Measurements from ENCODE around the gene TMEM86A.
"Not testable (repeated sequence)": the region's sequence is repeated elsewhere in the genome, so short reads cannot be mapped to it uniquely, and the experiment has no call there.

Gene TMEM86A

DNA sequence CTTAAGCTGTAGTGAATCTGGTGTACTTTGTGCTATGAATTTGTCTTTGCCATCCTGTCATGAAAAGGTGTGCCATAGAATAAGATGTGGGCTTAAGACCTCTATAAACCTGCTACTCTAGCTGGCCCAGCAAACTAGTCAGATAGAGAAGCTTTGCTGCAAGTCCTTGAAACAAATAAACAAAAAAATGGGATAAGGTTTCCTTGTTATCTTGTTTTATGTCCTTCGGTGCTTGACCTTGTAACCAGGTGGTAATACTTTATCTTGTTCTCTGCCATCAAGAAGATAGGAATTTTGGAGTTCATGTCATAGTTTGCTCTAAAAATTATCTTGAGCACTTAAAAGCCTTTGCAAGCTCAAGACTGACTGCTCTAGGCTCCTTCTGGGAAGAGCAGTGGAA is 14.3 kb upstream of the TMEM86A start:
- TF ChIP-seq POLR2A (IDR thresholded peaks at IDR 0.05; ENCODE audit: low read length), result no peak
- TF ChIP-seq GATA1 (IDR thresholded peaks at IDR 0.05; ENCODE audit: low read depth, low read length), result no peak
- no peak for DNase-seq

DNA sequence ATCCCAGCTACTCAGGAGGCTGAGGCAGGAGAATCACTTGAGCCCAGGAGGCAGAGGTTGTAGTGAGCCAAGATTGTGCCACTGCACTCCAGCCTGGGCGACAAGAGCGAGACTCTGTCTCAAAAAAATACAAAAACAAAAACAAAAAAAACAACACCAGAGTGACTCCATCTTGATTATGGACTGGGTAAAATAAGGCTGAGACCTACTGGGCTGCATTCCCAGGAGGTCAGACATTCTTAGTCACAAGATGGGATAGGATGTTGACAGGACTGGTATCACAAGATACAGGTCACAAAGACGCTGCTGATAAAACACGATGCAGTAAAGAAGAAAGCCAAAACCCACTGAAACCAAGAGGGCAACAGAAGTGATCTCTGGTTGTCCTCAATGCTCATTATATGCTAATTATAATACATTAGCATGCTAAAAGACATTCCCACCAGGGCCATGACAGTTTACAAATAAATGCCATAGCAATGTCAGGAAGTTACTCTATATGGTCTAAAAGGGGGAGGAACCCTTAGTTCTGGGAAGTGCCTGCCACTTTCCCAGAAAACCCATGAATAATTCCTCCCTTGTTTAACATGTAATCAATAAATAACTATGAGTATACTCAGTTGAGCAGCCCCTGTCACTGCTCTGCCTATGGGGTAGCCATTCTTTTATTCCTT is 7.0 kb upstream of the TMEM86A start:
- DNase-seq, result not testable (repeated sequence)

DNA sequence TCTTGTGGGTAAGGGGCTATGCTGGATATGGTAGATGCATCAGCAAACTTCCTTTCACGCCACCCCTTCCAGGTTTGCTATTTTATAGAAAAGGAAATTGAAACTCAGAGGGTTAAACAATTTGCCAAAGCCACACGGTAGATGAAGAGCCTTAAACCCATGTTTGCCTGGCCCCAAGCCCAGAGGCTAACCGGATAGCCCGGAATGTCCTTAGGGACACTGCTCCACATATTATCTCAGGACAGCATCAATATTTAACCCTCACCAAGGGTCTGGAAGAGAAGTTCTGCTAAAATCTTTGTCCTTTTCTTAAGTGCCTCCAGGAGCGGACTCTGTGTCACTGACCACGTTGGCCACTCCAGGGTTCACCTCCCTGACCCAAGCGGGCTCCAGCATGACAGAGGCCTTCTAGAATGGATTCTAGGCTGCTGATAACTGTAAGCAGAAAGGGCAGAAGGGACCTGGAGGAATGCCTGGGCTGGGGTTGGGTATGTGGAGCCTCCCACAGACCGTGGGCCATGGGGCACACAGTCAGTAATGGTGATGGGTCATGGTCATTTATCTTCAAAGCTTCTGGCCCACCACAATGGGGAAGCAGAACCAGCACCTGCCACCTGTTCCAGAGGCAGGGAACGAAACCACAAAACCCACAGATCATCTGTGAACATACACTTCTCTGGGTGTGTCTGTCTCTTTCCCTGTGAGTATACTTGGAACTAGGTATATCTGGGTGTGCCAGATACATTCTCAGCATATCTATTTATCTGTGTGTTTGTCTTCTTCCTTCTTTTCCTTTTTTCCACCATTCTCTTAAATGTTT is 5.4 kb upstream of the TMEM86A start:
- TF ChIP-seq POLR2A (IDR thresholded peaks at IDR 0.05; ENCODE audit: low read length), result no peak
- TF ChIP-seq GATA1 (IDR thresholded peaks at IDR 0.05; ENCODE audit: low read depth, low read length), result no peak
- no peak for DNase-seq

DNA sequence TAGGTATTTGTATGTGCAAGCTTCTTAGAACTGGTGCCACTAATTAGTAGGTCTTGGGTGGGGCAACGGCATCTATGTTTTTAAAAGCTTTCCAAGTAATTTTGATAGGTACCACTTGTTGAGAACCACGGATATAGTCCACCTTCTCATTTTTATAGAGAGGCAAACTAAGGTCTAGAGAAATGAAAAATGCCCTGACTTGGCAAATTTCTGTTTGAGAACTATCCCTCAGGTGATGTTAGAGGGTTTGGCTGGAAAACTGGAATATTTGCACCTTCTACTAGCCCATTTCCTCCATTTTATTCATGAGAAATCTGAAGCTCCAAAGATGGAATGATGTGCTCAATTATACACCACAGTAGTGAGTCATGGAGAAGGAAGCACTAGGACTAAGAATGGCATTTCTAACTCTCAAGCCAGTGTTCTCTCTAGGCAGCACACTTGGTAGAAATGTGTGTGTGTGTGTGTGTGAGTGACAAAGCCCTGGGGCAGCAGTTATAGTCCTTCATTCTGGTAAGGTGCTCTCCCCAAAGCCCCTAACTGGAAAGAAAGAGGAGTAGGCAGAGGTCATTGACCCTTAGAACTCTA is 1.8 kb upstream of the TMEM86A start:
- no peak for TF ChIP-seq GATA1 (IDR thresholded peaks at IDR 0.05; ENCODE audit: low read depth, low read length)
- TF ChIP-seq POLR2A (IDR thresholded peaks at IDR 0.05; ENCODE audit: low read length), result no peak
- DNase-seq, result no peak

DNA sequence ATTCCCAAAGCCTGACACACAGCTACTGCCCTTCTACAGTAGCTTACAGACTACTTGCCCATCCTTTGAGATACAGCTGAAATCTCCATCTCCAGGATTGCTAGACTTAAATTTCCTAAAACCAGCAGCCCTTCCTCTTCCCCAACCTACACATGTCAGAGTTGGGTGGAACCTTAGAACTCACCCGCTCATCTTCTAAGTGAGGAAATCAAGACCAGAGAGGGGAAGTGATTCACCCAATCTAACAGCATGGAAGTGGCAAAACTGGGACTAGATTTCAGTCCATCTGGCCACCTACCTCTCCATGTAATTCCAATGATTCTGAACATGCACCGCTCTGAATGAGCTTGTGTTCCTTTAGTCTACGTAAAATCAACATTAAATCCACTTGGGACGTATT is 1.0 kb upstream of the TMEM86A start:
- no peak for TF ChIP-seq POLR2A (IDR thresholded peaks at IDR 0.05; ENCODE audit: low read length)

DNA sequence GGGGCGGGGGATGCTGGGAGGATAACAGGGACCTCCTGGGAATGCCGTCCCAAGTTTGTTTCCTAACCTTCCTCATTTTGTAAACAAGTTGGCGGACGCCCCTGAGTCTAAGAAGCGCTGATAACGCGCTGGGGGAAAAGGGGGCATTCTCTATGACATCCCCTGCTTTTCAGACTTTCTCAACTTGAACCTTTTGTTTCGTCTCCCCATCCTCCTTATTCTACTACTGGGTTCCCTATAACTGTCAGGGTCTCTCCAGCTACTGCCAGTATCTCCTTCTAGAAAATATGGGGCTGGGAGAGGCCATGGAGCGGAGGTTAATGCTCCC is 654 bp downstream of the TMEM86A start:
- TF ChIP-seq GATA1 (IDR thresholded peaks at IDR 0.05; ENCODE audit: low read depth, low read length) (no peak), POLR2A (IDR thresholded peaks at IDR 0.05; ENCODE audit: low read length) (no peak)
- no peak for DNase-seq

More for the DNA sequence above, 1.0 kb upstream of the TMEM86A start:
- no peak for DNase-seq

DNA sequence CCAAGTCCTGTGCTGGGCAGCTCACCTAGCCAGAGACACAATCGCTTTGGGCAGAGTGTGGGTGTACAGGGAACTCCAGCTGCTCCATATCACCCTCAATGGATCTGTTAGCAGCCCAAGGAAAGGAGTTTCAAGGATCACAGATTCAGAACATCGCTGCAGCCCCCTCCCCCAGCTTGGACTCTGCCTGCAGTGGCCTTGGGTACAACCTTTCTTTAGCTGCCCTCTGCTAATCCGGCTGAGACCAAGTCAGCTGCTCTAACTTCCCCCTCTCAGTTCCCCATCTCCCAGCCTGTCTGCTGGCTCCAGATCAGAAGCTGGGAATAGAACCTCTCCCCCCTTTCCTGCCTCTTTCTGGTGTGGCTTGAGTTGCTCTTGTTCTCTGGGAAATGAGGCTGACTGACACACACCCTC is 1.3 kb downstream of the TMEM86A start:
- DNase-seq, result no peak
- TF ChIP-seq GATA1 (IDR thresholded peaks at IDR 0.05; ENCODE audit: low read depth, low read length), result no peak
- no peak for TF ChIP-seq POLR2A (IDR thresholded peaks at IDR 0.05; ENCODE audit: low read length)

DNA sequence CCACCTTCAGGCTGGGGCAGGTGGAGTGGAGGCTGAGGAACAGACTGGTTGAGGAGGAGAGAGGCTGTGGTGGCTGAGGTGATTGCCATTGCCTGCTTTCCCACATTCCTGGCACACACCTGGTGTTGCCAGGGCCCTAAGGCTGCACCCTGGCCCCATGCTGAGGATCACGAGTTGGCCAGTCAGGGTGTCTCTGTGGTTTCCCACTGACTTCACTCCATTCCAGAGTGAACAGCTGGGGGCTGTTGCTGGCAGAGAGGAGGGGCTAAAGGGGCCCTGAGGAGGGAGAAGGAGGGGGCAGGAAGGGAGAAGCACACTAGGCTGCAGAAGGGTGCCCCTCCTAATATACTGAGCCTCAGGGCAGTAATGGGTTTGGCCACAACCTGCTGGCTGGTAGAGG is 1.8 kb downstream of the TMEM86A start:
- no peak for TF ChIP-seq POLR2A (IDR thresholded peaks at IDR 0.05; ENCODE audit: low read length)
- TF ChIP-seq GATA1 (IDR thresholded peaks at IDR 0.05; ENCODE audit: low read depth, low read length), result no peak
- DNase-seq, result no peak

DNA sequence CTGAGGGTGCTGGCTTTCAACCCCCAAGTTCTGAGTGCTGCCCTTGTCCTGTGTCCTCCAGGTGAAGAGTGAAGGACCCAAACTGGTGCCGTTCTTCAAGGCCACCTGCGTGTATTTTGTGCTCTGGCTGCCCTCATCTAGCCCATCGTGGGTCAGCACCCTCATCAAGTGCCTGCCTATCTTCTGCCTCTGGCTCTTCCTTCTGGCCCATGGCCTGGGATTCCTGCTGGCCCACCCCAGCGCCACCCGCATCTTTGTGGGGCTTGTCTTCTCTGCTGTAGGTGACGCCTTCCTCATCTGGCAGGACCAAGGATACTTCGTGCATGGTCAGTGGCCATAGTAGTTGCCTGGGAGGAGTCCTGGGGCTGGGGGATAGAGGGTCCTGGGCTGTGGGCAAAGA is 2.3 kb downstream of the TMEM86A start:
- TF ChIP-seq POLR2A (IDR thresholded peaks at IDR 0.05; ENCODE audit: low read length) (no peak), GATA1 (IDR thresholded peaks at IDR 0.05; ENCODE audit: low read depth, low read length) (no peak)
- DNase-seq, result no peak

DNA sequence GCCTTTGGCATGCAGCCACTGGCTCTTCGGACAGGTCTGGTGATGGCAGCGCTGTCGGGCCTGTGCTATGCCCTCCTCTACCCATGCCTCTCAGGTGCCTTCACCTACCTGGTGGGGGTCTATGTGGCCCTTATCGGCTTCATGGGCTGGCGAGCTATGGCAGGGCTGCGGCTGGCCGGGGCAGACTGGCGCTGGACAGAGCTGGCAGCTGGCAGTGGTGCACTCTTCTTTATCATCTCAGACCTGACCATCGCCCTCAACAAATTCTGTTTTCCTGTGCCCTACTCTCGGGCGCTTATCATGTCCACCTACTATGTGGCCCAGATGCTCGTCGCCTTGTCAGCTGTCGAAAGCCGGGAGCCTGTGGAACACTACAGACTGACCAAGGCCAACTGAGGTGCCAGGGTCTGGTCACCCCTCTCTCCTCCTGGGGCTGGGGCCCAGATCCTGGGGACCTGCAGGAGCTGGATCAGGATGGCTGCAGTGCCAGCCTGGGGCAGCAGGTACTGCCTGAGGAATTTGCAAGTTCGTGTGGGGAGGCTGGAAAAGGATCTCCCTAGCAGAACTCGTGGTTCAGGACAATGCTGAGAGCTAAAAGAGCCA is 3.1 kb downstream of the TMEM86A start:
- DNase-seq, result no peak
- TF ChIP-seq GATA1 (IDR thresholded peaks at IDR 0.05; ENCODE audit: low read depth, low read length) (no peak), POLR2A (IDR thresholded peaks at IDR 0.05; ENCODE audit: low read length) (no peak)

DNA sequence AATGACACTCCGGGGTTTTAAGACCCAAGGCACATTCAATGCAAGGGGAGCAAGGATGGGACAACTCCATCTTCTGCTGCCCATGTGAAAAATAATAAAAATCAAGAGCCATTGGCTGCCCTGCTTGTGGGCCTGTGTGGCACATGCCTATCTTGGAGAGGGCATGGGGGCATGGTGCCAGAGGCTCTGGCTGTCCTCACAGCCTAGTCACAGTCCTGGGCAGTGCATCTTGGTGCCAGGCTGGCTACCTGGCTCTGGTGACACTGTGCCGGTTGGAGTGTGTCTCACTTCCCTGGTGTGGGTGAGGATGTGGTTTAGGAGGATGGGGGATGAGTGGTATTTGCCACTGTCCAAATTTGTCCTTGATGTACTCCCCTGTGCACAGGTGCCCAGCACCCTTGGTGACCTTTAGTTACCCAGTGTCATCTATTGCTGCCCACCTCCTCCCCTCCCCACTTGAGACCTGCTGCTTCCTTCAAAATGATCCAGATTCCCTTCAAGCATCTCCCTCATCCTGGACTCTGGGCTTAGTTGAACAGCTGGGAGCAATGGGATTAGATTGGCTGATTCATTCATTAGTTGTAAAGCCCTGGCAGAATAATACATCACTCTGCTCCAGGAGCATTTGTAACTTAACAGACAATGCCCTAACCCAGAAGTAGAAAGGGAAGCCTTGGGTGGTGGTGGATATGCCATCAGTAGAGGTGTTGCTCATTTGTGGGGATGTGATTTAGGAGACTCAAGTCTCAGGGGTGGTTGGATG is 4.6 kb downstream of the TMEM86A start:
- no peak for DNase-seq
- TF ChIP-seq POLR2A (IDR thresholded peaks at IDR 0.05; ENCODE audit: low read length) (no peak), GATA1 (IDR thresholded peaks at IDR 0.05; ENCODE audit: low read depth, low read length) (no peak)

DNA sequence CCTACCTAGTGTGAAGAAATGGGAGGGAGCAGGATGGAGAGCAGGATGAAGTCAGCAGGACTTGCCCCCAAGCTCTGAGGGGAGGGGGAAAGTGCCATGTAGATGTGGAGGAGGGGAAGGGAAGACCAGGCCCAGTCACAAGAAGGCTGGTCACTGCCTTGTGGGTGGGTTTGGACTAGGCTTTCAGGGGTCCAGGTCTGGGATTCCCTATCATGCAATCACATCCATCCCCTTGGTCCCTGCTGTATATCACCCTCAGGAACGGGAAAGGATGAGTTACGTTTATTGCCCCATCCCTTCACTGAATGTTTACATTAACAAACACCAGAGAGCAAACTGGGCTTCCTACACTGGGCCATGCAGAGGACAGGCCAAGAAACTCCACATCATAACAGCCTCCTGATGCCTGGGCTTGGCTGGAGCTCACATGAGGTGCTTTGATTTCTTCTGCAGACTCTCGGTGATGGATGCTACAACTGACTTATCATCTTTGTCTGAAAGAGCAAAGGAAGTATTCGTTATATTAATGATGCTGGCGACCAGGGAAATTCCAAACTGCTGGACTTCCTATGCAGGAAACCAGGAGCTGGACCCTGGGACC is 5.6 kb downstream of the TMEM86A start:
- no peak for TF ChIP-seq POLR2A (IDR thresholded peaks at IDR 0.05; ENCODE audit: low read length)
- TF ChIP-seq GATA1 (IDR thresholded peaks at IDR 0.05; ENCODE audit: low read depth, low read length), result no peak
- no peak for DNase-seq

DNA sequence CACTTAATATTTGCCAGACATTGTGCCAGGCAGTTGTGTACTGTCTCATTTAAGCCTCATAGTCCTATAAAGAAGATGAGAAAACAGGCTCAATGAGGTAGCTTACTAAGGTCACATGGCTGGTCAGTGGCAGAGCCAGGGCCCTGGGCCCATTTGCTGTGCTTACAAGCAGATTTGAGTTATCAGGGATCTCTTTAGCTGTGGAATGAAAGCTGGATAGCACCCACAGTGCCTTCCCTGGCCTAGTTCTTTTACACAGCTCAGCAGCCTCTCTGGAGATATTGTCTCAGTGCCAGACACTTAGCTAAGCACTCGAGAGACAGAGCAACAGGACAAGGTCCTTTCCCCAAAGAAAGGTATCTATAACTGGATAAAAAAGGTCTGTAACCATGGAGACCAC is 6.1 kb downstream of the TMEM86A start:
- DNase-seq, result no peak
- TF ChIP-seq GATA1 (IDR thresholded peaks at IDR 0.05; ENCODE audit: low read depth, low read length) (no peak), POLR2A (IDR thresholded peaks at IDR 0.05; ENCODE audit: low read length) (no peak)

All from erythroblast (primary cell).